ENCODE data around the gene NR3C2. TPM values are rescaled to one million over a fixed set of nuclear protein-coding genes. Genes with fewer than 3 reads are reported as not detected.

NR3C2 gene
- total and polyA plus RNA-seq, 7 donors, result 0.70 to 17.9 (median 7.5) TPM

- intact Hi-C loops (cut with DNase I), result no loop called here
- Histone ChIP-seq H3K9me3 (no peaks in the 10 kb centered on the region), H3K4me1 (no peaks in the 10 kb centered on the region), H3K36me3 (ENCODE audit: insufficient read depth in 1 of 2, low read depth in 1 of 2) (no peaks in the 10 kb centered on the region), H3K27ac (no peak overlapping the region), H3K4me3 (no peak overlapping the region), H3K27me3 (ENCODE audit: insufficient read depth in 3 of 3, low read length in 2 of 3) (no peaks in the 10 kb centered on the region)
- ATAC-seq, result no peak
- WGBS, 3 donors, result 66 to 72% (median 72%) methylated on average over 2 of the region's 2 CpGs
- TF ChIP-seq CTCF (IDR thresholded peaks at IDR 0.05), result no peak
- DNase-seq, result no peak
Measured at GRCh38 chr4:148266921-148267320, 175.3 kb downstream of the NR3C2 start.

- Histone ChIP-seq H3K36me3 (ENCODE audit: insufficient read depth in 1 of 2, low read depth in 1 of 2) (no peaks in the 10 kb centered on the region), H3K27ac (no peak overlapping the region), H3K27me3 (ENCODE audit: insufficient read depth in 3 of 3, low read length in 2 of 3) (no peaks in the 10 kb centered on the region), H3K4me1 (no peaks in the 10 kb centered on the region), H3K9me3 (no peaks in the 10 kb centered on the region), H3K4me3 (no peak overlapping the region)
- DNase-seq (no peak), ATAC-seq (no peak)
- WGBS, 3 donors, result 98 to 99% (median 98%) methylated on average over 7 of the region's 7 CpGs
- TF ChIP-seq CTCF (IDR thresholded peaks at IDR 0.05), result no peak
- intact Hi-C loops (cut with DNase I), result no loop called here
Measured at GRCh38 chr4:148266240-148266639, 176.0 kb downstream of the NR3C2 start.

GRCh38 chr4:148265627-148266026 is 176.6 kb downstream of the NR3C2 start:
- H3K27me3 ChIP-seq (ENCODE audit: insufficient read depth in 3 of 3, low read length in 2 of 3), result no peaks in the 10 kb centered on the region
- no peak for TF ChIP-seq CTCF (IDR thresholded peaks at IDR 0.05)
- no peak overlapping the region for H3K4me3 ChIP-seq
- no peaks in the 10 kb centered on the region for H3K36me3 ChIP-seq (ENCODE audit: insufficient read depth in 1 of 2, low read depth in 1 of 2)
- 95 to 98% (median 97%) methylated on average over 5 of the region's 5 CpGs for WGBS, 3 donors
- ATAC-seq, result no peak
- H3K27ac ChIP-seq, result no peak overlapping the region
- DNase-seq, result no peak
- no peaks in the 10 kb centered on the region for H3K9me3 ChIP-seq
- intact Hi-C loops (cut with DNase I), result no loop called here
- no peaks in the 10 kb centered on the region for H3K4me1 ChIP-seq

- Histone ChIP-seq H3K27me3 (ENCODE audit: insufficient read depth in 3 of 3, low read length in 2 of 3) (no peaks in the 10 kb centered on the region), H3K4me3 (no peak overlapping the region), H3K27ac (no peak overlapping the region), H3K36me3 (ENCODE audit: insufficient read depth in 1 of 2, low read depth in 1 of 2) (no peaks in the 10 kb centered on the region), H3K4me1 (peaks cover 8% of the 10 kb centered on the region), H3K9me3 (no peaks in the 10 kb centered on the region)
- intact Hi-C loops (cut with DNase I), result no loop called here
- DNase-seq, result no peak
- 88 to 94% (median 93%) methylated on average over 2 of the region's 2 CpGs for WGBS, 3 donors
- no peak for TF ChIP-seq CTCF (IDR thresholded peaks at IDR 0.05)
- ATAC-seq, result no peak
Measured at GRCh38 chr4:148263802-148264201, 178.4 kb downstream of the NR3C2 start.

- no peak overlapping the region for H3K4me3 ChIP-seq
- TF ChIP-seq CTCF (IDR thresholded peaks at IDR 0.05), result no peak
- intact Hi-C loops (cut with DNase I), result no loop called here
Measured at GRCh38 chr4:148263127-148263526, 179.1 kb downstream of the NR3C2 start.

More at GRCh38 chr4:148263127-148263526, 179.1 kb downstream of the NR3C2 start:
- no peak overlapping the region for H3K27ac ChIP-seq
- H3K4me1 ChIP-seq, result peaks cover 13% of the 10 kb centered on the region
- no peaks in the 10 kb centered on the region for H3K27me3 ChIP-seq (ENCODE audit: insufficient read depth in 3 of 3, low read length in 2 of 3)
- H3K36me3 ChIP-seq (ENCODE audit: insufficient read depth in 1 of 2, low read depth in 1 of 2), result no peaks in the 10 kb centered on the region
- DNase-seq (no peak), ATAC-seq (no peak)
- no peaks in the 10 kb centered on the region for H3K9me3 ChIP-seq
- WGBS, 3 donors, result 95 to 98% (median 98%) methylated on average over 4 of the region's 4 CpGs
